ENCODE data around the gene SLC38A10. TPM values are rescaled to one million over a fixed set of nuclear protein-coding genes. Genes with fewer than 3 reads are reported as not detected.

Gene SLC38A10
- polyA plus RNA-seq, result 100 to 1,000 TPM in 1 of 4 donors, 10 to 100 TPM in 3; 48.4 to 107 (median 79.2) TPM
- long read RNA-seq, donor 1, result 0 reads
- long read RNA-seq, donor 2, full-length matches to known transcripts, result 5 of 11 reads
- long read RNA-seq, donor 2, partial matches to known transcripts, result 6 of 11 reads
- long read RNA-seq, donor 2, other reads (novel, unspliced or antisense), result 0 of 11 reads
- long read RNA-seq, donor 3, partial matches to known transcripts, result 5 of 8 reads
- long read RNA-seq, donor 3, other reads (novel, unspliced or antisense), result 0 of 8 reads
- long read RNA-seq, donor 4, result 0 reads
- long read RNA-seq, donor 5, full-length matches to known transcripts, result 3 of 3 reads
- long read RNA-seq, donor 5, partial matches to known transcripts, result 0 of 3 reads
- long read RNA-seq, donor 5, other reads (novel, unspliced or antisense), result 0 of 3 reads
- long read RNA-seq, donor 6, full-length matches to known transcripts, result 4 of 9 reads
- long read RNA-seq, donor 6, partial matches to known transcripts, result 5 of 9 reads
- long read RNA-seq, donor 6, other reads (novel, unspliced or antisense), result 0 of 9 reads
- long read RNA-seq, donor 7, full-length matches to known transcripts, result 8 of 8 reads
- long read RNA-seq, donor 7, partial matches to known transcripts, result 0 of 8 reads
- long read RNA-seq, donor 7, other reads (novel, unspliced or antisense), result 0 of 8 reads
- long read RNA-seq, donor 8, result 0 reads
- long read RNA-seq, donor 9, full-length matches to known transcripts, result 1 of 1 reads
- long read RNA-seq, donor 9, partial matches to known transcripts, result 0 of 1 reads
- long read RNA-seq, donor 9, other reads (novel, unspliced or antisense), result 0 of 1 reads
- long read RNA-seq, donor 10, full-length matches to known transcripts, result 5 of 5 reads
- long read RNA-seq, donor 10, partial matches to known transcripts, result 0 of 5 reads
- long read RNA-seq, donor 10, other reads (novel, unspliced or antisense), result 0 of 5 reads

DNA sequence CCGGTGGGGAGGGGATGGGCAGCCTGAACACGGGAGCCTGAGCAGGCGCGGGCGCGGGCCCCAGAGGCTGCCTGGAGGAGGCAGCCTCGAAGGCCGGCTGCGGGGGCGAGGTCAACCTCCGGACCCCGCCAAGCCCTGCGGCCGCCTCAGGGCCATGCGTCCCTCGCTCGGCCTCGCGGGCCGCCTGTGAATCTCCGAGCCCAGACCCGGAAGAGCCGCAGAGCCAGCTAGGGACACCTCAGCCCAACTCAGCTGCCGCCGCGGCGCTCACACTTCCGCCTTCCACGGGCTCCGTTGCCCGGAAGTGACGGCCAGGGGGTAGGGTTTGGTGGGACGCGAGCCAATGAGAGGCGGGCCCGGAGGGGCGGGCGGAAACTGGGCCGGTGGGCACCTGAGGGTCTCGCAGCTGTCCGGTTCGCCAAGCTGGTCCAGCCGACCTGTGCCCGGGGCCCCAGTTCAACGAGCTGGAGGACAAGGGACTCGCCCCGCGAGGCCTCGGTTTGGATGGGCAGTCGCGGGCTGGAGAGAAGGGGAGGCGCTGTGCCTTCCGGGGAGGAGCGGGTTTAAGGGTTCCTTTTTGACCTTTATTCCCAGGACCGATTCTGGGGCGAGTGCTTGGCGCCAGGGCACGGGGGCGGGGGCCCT, at the start of gene SLC38A10:
SLC38A10 (minus strand) TSS at position 277 of the 645 bp plus-strand sequence. CDS start 386 bp downstream, outside the sequence.
- peak within 1 kb of the TSS; percentile 72 to 97 (median 94) for H3K4me3 ChIP-seq (ENCODE audit: low read depth in 1 of 3, low read length in 3 of 3)
- H3K36me3 ChIP-seq (ENCODE audit: control insufficient read depth in 3 of 3, insufficient read depth in 2 of 3, low read depth in 1 of 3, low read length in 3 of 3), result peaks cover 0 to 23% (median 0%) of the 10 kb centered on the region in 3 donors
- no peaks in the 10 kb centered on the region for H3K27me3 ChIP-seq (ENCODE audit: control insufficient read depth in 3 of 3, insufficient read depth in 3 of 3, low read length in 3 of 3)
- 0 to 1% (median 0%) methylated on average over 43 to 59 of the region's 59 CpGs for WGBS, 3 donors
- H3K9me3 ChIP-seq (ENCODE audit: control insufficient read depth in 2 of 2, insufficient read depth in 1 of 2, low read depth in 1 of 2, low read length in 1 of 2), result no peaks in the 10 kb centered on the region
- FAIRE-seq, result no peak
- H3K27ac ChIP-seq (ENCODE audit: low read depth in 1 of 3, low read length in 2 of 3), result peak within 1 kb of the TSS; percentile 90 to 96 (median 93)
- H3K4me1 ChIP-seq (ENCODE audit: control insufficient read depth in 3 of 3, insufficient read depth in 2 of 3, low read depth in 1 of 3, low read length in 2 of 3), result peaks cover 0 to 9% (median 0%) of the 10 kb centered on the region in 3 donors
- peak; percentile 94 to 96 for DNase-seq

DNA sequence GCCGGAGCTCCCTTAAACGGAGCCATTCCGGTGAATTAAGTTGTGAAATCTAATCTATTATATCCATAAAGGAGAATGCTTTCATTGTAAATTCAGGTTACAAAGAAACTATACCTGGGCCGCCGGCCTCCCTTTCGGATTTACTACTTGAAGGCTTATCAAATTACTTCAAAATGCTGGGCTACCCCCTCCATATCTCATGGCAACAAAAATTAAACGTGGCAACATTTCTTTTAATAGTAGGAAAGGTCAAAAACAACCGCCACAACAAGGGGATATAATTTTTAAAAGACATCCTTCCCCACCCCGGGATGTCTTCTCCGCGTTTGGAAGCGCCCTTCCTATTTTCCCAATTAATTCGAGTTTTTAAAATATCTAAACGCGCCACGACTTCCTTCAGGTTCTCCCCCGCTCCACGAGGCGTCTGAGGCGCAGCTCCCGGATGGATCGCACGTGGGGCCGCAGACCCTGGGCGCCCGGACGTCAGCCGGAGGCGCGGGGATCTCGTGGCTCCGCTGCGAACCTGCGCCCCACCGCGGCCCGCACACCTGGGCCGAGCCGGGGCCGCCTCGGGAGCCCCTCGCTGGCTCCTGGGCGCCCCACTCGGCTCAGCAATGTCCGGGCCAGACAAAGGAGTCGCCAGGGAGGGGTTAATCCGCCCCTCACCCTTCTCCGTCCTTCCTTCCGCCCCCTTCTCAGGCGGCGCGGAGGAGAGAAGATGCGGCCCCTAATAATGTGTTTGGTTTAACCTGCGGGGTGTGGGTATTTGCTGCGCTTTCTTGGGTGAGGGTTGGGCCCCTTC, 47.4 kb upstream of the SLC38A10 start:
- peak in 1 of 2 donors; percentile 70 for DNase-seq
- FAIRE-seq, result no peak
- Histone ChIP-seq H3K36me3 (ENCODE audit: control insufficient read depth in 3 of 3, insufficient read depth in 2 of 3, low read depth in 1 of 3, low read length in 3 of 3) (peaks cover 0 to 24% (median 0%) of the 10 kb centered on the region in 3 donors), H3K27ac (ENCODE audit: low read depth in 1 of 3, low read length in 2 of 3) (peak overlapping the region; percentile 84 to 98 (median 94)), H3K4me3 (ENCODE audit: low read depth in 1 of 3, low read length in 3 of 3) (peak overlapping the region; percentile 36 to 91 (median 69)), H3K9me3 (ENCODE audit: control insufficient read depth in 2 of 2, insufficient read depth in 1 of 2, low read depth in 1 of 2, low read length in 1 of 2) (no peaks in the 10 kb centered on the region), H3K27me3 (ENCODE audit: control insufficient read depth in 3 of 3, insufficient read depth in 3 of 3, low read length in 3 of 3) (no peaks in the 10 kb centered on the region), H3K4me1 (ENCODE audit: control insufficient read depth in 3 of 3, insufficient read depth in 2 of 3, low read depth in 1 of 3, low read length in 2 of 3) (peaks cover 5 to 42% (median 13%) of the 10 kb centered on the region in 3 donors)
- WGBS, 3 donors, result 4 to 10% (median 8%) methylated on average over 53 to 55 of the region's 55 CpGs

DNA sequence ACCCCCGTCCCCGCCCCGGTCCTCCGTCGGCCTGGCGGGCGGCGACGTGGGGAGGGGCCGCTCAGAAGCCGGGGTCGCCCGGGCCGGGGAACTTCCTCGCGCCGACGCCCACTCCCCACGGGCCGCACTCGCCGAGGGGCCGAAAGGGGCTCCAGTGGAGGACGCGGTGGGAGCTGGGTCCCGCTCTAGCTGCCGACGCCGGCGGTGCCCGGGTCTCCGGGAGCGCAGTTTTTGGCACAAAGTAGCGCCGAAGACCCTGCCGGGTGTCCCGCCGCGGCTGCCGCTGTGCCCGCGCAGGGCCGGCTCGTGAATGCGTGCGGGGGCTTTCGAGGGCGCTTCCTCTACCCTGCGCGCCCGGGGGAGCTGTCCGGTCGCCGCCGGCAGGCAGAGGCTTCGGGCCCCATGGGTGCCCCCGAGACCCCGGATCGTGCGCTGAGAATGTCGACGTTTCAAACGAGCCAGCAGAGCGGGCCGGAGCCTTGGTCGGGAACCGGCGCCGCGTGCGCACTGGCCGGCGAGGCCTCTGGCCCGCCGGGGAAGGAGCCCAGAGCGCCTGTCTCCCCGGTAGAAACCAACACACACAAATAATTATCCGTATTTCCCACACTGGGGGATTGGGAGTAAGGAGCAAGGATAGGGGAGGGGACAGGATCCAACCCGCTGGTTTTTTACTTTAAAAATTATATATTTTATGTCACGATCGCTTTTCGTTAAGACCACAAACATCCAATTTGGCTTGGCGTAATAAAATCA, 46.6 kb upstream of the SLC38A10 start:
- H3K4me3 ChIP-seq (ENCODE audit: low read depth in 1 of 3, low read length in 3 of 3), result peak overlapping the region; percentile 17 to 91 (median 49)
- 3 to 8% (median 6%) methylated on average over 71 to 83 of the region's 83 CpGs for WGBS, 3 donors
- peaks cover 5 to 45% (median 13%) of the 10 kb centered on the region in 3 donors for H3K4me1 ChIP-seq (ENCODE audit: control insufficient read depth in 3 of 3, insufficient read depth in 2 of 3, low read depth in 1 of 3, low read length in 2 of 3)
- H3K27ac ChIP-seq (ENCODE audit: low read depth in 1 of 3, low read length in 2 of 3), result peak overlapping the region; percentile 65 to 94 (median 84)
- peaks cover 0 to 24% (median 0%) of the 10 kb centered on the region in 3 donors for H3K36me3 ChIP-seq (ENCODE audit: control insufficient read depth in 3 of 3, insufficient read depth in 2 of 3, low read depth in 1 of 3, low read length in 3 of 3)
- no peak for FAIRE-seq
- H3K27me3 ChIP-seq (ENCODE audit: control insufficient read depth in 3 of 3, insufficient read depth in 3 of 3, low read length in 3 of 3), result no peaks in the 10 kb centered on the region
- peak in 1 of 2 donors; percentile 67 for DNase-seq
- no peaks in the 10 kb centered on the region for H3K9me3 ChIP-seq (ENCODE audit: control insufficient read depth in 2 of 2, insufficient read depth in 1 of 2, low read depth in 1 of 2, low read length in 1 of 2)

DNA sequence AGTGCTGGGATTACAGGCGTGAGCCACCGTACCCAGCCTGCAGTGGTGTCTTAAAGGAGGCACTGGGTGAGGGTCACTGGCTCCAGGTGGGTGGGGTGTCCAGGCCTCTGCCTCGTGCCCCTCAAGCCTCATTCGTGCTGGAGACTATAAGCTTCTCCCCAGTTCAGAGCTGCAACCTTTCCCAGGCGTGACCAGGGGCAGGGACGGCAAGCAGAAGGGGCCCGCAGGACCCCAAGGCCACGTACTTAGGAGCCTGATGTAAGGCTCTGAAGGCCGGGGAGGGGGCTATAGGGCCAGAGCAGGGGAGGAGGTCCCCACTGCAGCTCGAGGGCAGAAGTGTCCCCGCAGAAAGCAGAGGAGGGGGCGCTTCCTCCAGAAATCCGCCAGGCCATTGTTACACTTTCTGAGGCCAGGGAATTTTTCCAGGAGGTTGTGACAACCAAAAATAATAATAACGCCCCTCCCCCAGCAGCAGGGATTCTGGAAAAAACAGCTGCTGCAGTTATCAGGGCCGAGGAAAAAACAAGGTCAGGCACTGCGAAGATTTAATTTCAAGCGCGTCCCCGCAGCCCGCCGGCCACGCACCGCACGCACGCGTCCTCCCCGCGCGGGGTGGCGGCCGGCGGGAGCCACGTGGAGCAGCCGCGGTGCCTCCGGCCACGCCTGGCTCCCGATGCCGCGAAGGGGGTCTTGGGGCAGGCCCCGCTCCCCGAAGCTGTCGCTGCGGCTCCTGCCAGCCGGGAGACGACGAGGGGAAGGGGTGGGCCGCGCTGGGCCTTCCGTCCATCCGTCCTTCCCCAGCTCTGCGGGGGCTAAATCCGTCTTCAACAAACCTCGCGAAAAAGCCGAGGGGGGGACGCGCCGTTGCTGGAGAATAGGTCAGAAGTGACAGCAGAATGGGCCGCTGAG, 45.8 kb upstream of the SLC38A10 start:
- peak overlapping the region; percentile 65 to 94 (median 84) for H3K27ac ChIP-seq (ENCODE audit: low read depth in 1 of 3, low read length in 2 of 3)
- peaks cover 5 to 49% (median 13%) of the 10 kb centered on the region in 3 donors for H3K4me1 ChIP-seq (ENCODE audit: control insufficient read depth in 3 of 3, insufficient read depth in 2 of 3, low read depth in 1 of 3, low read length in 2 of 3)
- peaks cover 0 to 24% (median 0%) of the 10 kb centered on the region in 3 donors for H3K36me3 ChIP-seq (ENCODE audit: control insufficient read depth in 3 of 3, insufficient read depth in 2 of 3, low read depth in 1 of 3, low read length in 3 of 3)
- peak in 1 of 2 donors; percentile 68 for DNase-seq
- H3K27me3 ChIP-seq (ENCODE audit: control insufficient read depth in 3 of 3, insufficient read depth in 3 of 3, low read length in 3 of 3), result no peaks in the 10 kb centered on the region
- 11 to 13% (median 11%) methylated on average over 41 to 60 of the region's 60 CpGs for whole genome bisulfite sequencing, 3 donors
- H3K9me3 ChIP-seq (ENCODE audit: control insufficient read depth in 2 of 2, insufficient read depth in 1 of 2, low read depth in 1 of 2, low read length in 1 of 2), result no peaks in the 10 kb centered on the region
- no peak for FAIRE-seq
- peak overlapping the region; percentile 17 to 91 (median 49) for H3K4me3 ChIP-seq (ENCODE audit: low read depth in 1 of 3, low read length in 3 of 3)

DNA sequence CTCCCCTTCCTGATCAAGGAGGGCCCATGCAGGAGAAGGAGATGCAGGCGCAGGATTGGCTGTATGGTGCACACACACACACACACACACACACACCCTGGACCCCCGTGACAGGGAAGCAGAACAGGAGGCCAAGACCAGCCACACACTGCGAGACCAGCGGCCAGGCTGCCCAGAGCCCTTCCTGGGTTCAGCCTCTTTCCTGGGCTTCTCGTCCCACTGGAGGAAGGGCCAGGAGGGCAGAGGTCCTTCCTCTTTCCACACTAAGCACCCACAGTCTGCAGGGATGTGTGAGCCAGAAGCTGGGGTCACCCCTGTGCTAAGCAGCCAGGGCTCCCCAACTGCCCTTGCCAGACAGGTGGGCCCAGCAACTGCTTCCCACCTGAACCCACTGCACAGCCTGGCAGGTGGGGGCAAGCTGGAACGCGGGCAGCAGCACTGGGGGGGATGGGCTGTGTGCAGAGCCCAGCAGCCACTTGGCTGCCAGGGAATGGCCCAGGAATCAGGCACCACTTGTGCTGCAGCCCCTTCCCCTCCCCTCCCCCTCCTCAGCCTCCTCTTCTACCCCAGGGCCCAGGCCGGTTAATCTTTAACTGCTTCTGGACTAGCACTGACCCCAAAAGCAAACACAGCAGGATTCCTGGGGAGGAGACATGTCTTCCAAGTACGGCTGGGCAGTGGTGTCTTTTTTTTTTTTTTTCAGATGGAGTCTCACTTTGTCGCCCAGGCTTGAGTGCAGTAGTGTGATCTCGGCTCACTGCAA, 44.6 kb upstream of the SLC38A10 start:
- peaks cover 7 to 61% (median 13%) of the 10 kb centered on the region in 3 donors for H3K4me1 ChIP-seq (ENCODE audit: control insufficient read depth in 3 of 3, insufficient read depth in 2 of 3, low read depth in 1 of 3, low read length in 2 of 3)
- H3K27me3 ChIP-seq (ENCODE audit: control insufficient read depth in 3 of 3, insufficient read depth in 3 of 3, low read length in 3 of 3), result no peaks in the 10 kb centered on the region
- whole genome bisulfite sequencing, 3 donors, result 15 to 43% (median 30%) methylated on average over 11 of the region's 11 CpGs
- no peaks in the 10 kb centered on the region for H3K9me3 ChIP-seq (ENCODE audit: control insufficient read depth in 2 of 2, insufficient read depth in 1 of 2, low read depth in 1 of 2, low read length in 1 of 2)
- peak overlapping the region in 1 of 3 donors; percentile 14 for H3K4me3 ChIP-seq (ENCODE audit: low read depth in 1 of 3, low read length in 3 of 3)
- FAIRE-seq (no peak), DNase-seq (peak; percentile 70 to 89)
- H3K27ac ChIP-seq (ENCODE audit: low read depth in 1 of 3, low read length in 2 of 3), result peak overlapping the region; percentile 77 to 84 (median 83)
- peaks cover 0 to 24% (median 0%) of the 10 kb centered on the region in 3 donors for H3K36me3 ChIP-seq (ENCODE audit: control insufficient read depth in 3 of 3, insufficient read depth in 2 of 3, low read depth in 1 of 3, low read length in 3 of 3)

DNA sequence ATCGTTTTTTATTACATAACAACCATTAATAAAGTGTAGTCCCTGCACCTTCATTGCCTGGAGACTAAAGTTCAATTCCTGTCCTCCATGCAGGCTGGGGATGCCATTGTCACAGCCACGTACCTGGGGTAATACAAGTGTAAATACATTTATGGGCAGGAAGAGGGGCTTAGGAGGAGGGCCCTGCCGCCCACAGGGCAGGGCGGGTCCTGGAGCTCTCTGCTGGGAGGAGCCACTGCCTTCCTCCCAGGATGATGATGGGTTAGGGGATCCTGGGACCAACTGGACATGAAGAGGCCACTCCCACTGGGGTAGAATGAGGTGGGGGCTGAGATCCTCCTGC, 44.1 kb upstream of the SLC38A10 start:
- Histone ChIP-seq H3K27ac (ENCODE audit: low read depth in 1 of 3, low read length in 2 of 3) (peak overlapping the region; percentile 77 to 84 (median 83)), H3K4me1 (ENCODE audit: control insufficient read depth in 3 of 3, insufficient read depth in 2 of 3, low read depth in 1 of 3, low read length in 2 of 3) (peaks cover 7 to 66% (median 13%) of the 10 kb centered on the region in 3 donors), H3K9me3 (ENCODE audit: control insufficient read depth in 2 of 2, insufficient read depth in 1 of 2, low read depth in 1 of 2, low read length in 1 of 2) (no peaks in the 10 kb centered on the region), H3K36me3 (ENCODE audit: control insufficient read depth in 3 of 3, insufficient read depth in 2 of 3, low read depth in 1 of 3, low read length in 3 of 3) (peaks cover 0 to 23% (median 0%) of the 10 kb centered on the region in 3 donors), H3K4me3 (ENCODE audit: low read depth in 1 of 3, low read length in 3 of 3) (peak overlapping the region in 1 of 3 donors; percentile 14), H3K27me3 (ENCODE audit: control insufficient read depth in 3 of 3, insufficient read depth in 3 of 3, low read length in 3 of 3) (no peaks in the 10 kb centered on the region)
- 13 to 37% (median 30%) methylated on average over 4 of the region's 4 CpGs for WGBS, 3 donors
- DNase-seq (peak; percentile 76 to 91), FAIRE-seq (no peak)
